NCI-H2107 treated with DMSO at 0.1 percent for 48 hours (cell line): Measurements from ENCODE around the gene ALB.

ENCODE experiments used
- DNase-seq: peaks from one replicate; lab custom pipeline; 2025; ENCODE audit not compliant: unreplicated experiment; lab: John Stamatoyannopoulos, UW

ALB gene

DNA sequence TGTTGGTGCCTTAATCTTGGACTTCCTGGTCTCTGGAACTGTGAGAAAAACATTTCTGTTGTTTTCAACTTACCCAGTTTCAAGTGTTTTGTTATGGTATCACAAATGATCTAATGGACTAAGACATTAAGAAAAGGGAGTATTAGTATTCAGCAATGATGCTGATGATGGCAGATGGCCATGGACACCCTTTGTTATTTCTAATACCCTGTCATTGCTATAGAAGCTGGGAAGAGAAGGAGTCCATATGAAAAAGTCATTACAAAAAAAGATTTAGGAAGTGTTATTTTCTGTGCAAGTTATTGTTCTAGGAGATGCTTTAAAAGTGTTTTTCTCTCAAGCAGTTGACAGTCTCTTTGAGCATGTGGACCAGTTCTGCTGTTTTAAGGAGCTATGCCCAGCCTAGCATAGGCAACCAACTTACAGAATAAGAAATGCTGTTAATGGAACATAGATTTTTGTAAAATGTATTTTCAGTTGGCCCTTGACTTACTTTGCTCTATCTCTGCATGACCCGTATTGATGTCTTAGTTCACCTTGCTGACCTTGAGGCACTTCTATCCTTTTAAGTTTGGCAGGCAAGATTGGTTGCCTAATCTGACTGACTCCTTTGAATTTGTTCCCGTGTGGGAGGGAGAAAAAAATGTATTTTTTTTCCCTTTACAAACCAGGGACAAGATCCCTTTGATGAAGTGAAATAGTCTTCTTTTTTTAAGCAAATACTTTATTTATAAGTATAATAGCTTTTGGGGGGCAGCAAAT lies 25.9 kb downstream of the ALB start:
- no peak for DNase-seq

- DNase-seq = no peak
Observed at GRCh38 chr4:73431813-73432168, 27.7 kb downstream of the ALB start.

GRCh38 chr4:73432169-73433000 lies 28.3 kb downstream of the ALB start:
- no peak for DNase-seq

DNA sequence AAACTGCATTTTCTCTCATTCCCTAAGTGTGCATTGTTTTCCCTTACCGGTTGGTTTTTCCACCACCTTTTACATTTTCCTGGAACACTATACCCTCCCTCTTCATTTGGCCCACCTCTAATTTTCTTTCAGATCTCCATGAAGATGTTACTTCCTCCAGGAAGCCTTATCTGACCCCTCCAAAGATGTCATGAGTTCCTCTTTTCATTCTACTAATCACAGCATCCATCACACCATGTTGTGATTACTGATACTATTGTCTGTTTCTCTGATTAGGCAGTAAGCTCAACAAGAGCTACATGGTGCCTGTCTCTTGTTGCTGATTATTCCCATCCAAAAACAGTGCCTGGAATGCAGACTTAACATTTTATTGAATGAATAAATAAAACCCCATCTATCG lies 29.1 kb downstream of the ALB start:
- no peak for DNase-seq

GRCh38 chr4:73434311-73434710 lies 30.2 kb downstream of the ALB start:
- DNase-seq = no peak

- DNase-seq = no peak
Observed at GRCh38 chr4:73435984-73436383, 31.9 kb downstream of the ALB start, which contains the start of gene AFP. TSS of gene AFP (plus strand) at chr4:73436221. CDS start at chr4:73436263, 42 bp downstream.

DNA sequence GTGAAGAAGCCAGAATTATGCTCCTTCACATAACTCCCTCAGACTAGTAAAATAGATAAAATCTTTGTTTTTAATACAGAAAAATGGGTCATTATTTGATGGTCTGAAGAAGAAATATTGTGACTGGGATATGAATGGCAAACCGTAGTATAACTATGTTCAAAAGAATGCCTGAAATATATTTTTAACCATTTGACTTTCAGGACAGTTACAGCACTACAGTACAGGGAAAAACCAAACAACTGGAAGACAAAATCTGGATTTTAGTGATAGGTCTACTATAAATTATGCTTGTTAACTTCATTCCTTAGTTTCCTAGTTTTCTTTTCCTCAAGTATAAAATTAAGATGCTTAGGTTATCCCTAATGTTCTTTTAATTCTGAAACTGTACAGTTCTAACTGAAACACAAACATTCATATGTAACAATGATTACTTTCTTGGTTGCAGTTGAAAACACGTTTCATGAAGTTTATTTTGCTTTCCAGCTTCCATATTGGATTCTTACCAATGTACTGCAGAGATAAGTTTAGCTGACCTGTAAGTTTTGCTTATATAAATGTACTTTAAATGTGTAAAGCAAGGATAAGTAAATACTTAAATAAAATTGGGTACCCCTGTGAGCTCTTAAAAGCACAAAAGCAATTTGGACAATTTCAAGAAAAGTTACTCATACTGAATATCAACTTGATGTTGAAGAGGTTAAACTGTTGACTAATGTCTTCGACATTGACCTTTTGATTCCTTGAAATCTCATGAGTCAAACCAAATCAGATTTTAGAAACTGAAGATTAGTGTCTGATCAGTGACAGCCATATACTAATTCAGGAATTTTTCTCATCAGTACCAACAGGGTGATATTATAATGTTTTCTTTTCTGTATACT lies 32.8 kb downstream of the ALB start:
- DNase-seq = no peak

DNA sequence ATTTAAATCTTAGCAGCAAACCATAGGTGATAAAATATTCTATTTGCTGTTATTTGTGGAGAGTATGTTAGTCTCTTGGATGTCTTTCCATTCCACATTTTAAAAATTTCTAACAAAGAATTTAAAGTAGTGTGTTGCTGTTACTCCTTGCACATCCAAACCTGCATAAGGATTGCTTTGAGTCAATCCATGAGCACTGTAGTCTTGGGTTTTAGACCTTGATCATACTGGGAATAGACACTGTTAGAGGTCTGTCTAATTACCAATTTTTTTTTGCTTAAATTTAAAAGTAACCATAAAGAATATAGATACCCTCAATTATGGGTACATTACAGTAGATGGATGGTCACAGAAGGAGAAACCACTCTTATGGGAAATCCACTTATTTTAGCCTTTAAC lies 33.5 kb downstream of the ALB start:
- DNase-seq = no peak

DNA sequence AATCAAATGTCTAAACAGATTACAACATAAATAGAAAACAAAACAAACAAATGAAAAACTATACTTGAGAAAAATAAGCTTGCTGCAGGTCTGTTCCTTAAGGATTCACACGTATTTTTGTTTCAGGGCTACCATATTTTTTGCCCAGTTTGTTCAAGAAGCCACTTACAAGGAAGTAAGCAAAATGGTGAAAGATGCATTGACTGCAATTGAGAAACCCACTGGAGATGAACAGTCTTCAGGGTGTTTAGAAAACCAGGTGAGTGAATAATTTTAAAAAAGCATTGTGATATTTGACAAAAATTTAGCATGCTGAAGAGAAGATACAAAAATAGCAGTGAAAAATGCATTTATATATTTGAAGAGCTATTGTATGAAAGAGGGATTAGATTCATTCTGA lies 34.0 kb downstream of the ALB start:
- no peak for DNase-seq

- DNase-seq = no peak
Observed at GRCh38 chr4:73438582-73439215, 34.6 kb downstream of the ALB start.

DNA sequence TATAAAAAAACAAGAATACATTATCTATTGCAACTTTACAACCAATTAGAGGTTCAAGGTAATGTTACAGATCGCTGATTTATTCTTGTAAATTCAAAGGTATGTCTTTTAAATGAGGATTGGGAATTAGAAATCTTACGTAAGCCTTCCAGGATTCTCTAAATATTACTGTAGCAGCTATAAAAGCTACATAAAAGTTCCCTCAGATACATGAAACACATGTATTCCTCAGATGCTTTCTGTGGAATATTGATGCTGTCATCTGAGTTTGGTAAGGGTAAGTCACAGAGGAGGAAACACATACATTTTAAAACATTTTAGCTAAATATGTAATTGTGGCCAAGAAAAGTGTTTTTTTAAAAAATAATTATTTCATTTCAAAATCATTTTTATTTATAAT lies 35.4 kb downstream of the ALB start:
- no peak for DNase-seq

GRCh38 chr4:73439991-73440390 lies 35.9 kb downstream of the ALB start:
- DNase-seq = no peak

DNA sequence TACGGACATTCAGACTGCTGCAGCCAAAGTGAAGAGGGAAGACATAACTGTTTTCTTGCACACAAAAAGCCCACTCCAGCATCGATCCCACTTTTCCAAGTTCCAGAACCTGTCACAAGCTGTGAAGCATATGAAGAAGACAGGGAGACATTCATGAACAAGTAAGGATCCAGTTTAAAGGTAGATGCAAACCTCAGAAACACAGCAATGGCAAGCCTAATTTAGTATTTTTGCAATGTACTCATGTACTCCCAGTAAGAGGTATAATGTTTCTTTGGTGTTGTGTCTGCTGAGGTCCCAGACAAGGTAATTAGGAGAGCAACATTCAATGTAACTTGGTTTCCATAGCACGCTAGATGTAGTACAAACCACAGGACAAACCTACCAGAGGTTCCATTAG lies 36.6 kb downstream of the ALB start:
- no peak for DNase-seq

DNA sequence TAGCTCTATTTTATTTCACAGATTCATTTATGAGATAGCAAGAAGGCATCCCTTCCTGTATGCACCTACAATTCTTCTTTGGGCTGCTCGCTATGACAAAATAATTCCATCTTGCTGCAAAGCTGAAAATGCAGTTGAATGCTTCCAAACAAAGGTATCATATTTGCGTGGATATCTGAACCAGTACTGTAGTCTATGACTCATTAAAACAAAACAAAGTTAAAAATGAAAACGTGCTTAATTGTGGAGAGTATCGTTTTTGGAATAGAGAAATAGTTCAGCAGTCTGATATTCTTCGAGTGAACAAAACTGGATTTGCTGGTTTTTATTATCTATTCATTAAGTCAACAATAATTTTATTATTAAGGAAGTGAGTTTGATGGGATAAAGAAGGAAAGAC lies 38.2 kb downstream of the ALB start:
- no peak for DNase-seq

DNA sequence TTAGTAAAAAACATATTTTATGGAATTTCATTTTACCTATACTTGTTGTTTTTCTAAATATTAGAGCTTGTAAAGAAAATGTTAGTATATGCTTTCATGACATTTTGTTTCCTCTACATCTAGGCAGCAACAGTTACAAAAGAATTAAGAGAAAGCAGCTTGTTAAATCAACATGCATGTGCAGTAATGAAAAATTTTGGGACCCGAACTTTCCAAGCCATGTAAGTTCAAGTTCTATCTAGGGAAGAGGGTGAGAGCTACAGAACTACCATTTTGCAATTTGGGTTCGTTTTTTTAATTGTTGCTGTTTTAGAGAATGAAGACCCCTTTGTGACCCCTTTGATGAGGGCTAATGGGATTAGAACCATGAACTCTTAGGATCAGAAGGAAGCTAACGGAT lies 39.1 kb downstream of the ALB start:
- no peak for DNase-seq

DNA sequence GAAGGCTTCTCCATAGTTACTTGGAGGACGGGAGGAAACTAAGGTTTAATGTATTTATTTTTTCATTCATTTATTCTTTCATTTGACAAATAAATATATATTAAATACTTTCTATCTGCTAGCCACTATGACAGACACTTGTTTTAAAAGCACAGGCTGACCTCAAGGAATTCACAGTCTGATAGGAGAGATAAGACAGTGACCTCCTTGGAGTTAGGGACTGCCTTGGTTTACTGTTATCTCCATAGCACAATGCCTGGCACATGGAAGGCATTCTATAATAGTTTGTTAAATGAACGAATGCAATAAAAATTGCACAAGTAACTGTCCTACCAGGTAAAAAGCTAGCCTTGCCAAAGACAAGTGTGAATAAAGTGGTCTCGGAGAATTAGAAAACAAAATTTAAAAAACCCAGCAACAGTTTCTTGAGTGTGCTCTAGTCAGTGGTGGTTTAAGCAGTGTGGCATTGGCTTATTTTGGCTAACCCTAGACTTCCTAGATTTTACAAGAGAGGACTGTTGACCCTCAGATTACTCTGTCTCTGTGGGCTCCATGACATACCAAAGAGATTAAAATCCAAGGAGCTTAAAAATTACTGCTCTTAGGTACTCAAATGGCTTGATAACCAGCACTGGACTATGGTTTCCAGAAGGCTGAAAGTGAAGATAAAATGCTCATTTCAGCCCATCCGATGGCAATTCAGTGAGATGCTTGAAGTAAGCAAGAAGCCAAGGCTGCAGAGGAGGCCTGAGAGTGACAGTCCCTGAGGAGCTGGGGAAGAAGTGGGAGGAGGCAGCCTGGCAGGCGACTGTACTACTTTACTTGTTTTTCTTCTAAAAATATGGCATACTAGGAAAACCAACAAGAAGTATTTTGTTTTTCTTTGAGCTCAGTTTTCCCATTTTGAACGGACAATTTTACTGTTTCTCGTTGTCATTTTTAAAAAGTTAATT lies 41.6 kb downstream of the ALB start:
- no peak for DNase-seq

DNA sequence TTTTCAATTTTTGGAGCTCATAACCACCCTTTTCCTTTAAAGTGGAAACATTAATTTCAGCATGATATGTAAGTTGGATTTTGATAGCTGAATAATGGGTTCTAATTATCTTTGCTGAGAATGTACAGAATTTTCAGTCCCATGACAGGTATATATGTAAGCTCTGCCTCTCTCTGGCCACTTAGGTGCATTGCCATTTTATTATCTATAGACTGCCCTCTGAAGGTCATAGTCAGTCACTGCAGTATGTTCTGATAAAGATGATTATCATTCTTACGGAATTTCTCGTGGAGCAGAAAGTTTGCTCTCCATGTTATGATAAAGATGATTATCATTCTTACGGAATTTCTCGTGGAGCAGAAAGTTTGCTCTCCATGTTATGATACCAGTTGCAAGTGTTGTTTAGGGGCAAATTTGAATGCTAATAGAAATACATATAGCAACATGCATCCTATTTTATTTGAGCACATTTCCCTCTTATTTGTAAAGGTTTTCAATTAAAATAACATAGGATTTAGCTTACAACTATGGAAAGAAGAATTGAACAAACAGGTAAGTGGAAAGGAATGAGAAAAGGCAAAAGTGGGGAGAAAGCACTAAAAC lies 42.4 kb downstream of the ALB start:
- peak; percentile 49 for DNase-seq

- no peak for DNase-seq
Observed at GRCh38 chr4:73447671-73448070, 43.6 kb downstream of the ALB start.

- DNase-seq = no peak
Observed at GRCh38 chr4:73448448-73449203, 44.5 kb downstream of the ALB start.
